Forelimb muscle (tissue), 1 donor: ENCODE data around the gene FADS1. TPM values are rescaled to one million over a fixed set of nuclear protein-coding genes. Genes with fewer than 3 reads are reported as not detected.

ENCODE experiments used
- DNase-seq: peaks from one replicate; pipeline ENCODE4 v3.0.0-alpha.2; 2013; ENCODE audit warnings: low read depth
- polyA plus RNA-seq: library from polyadenylated mRNA; unstranded; fragments of 120-200 nt; gene quantifications from one replicate; pipeline ENCODE4 v1.2.1, GENCODE V29; 2013; ENCODE audit not compliant: insufficient read length

The FADS1 gene
- polyA plus RNA-seq, 1 donor, result 16.6 TPM

GRCh38 chr11:61797263-61797944 is 19.4 kb downstream of the FADS1 start:
- peak; percentile 77 for DNase-seq

GRCh38 chr11:61795876-61796526 is 20.8 kb downstream of the FADS1 start:
- no peak for DNase-seq

- DNase-seq, result no peak
These were observed 21.3 kb downstream of the FADS1 start for GRCh38 chr11:61795459-61795858.

- no peak for DNase-seq
These were observed 22.2 kb downstream of the FADS1 start for GRCh38 chr11:61794579-61794978.

GRCh38 chr11:61793829-61794204 is 23.0 kb downstream of the FADS1 start:
- no peak for DNase-seq

- DNase-seq, result no peak
These were observed 23.5 kb downstream of the FADS1 start for GRCh38 chr11:61793083-61793828.

- peak; percentile 84 for DNase-seq
These were observed 24.3 kb downstream of the FADS1 start, which contains the start of the genes FEN1 and TMEM258 for GRCh38 chr11:61792310-61793082. TSS of gene FEN1 (plus strand) at chr11:61792911. CDS start at chr11:61795362, 2,451 bp downstream. TSS of gene TMEM258 (minus strand) at chr11:61792599. CDS start at chr11:61792558, 41 bp downstream.

- DNase-seq, result peak; percentile 60
These were observed 25.0 kb downstream of the FADS1 start for GRCh38 chr11:61791737-61792309.

GRCh38 chr11:61787928-61788491 is 28.8 kb downstream of the FADS1 start:
- no peak for DNase-seq

GRCh38 chr11:61785837-61786402 is 30.9 kb downstream of the FADS1 start:
- no peak for DNase-seq

- DNase-seq, result no peak
These were observed 32.3 kb downstream of the FADS1 start for GRCh38 chr11:61784506-61784805.

- no peak for DNase-seq
These were observed 32.9 kb downstream of the FADS1 start for GRCh38 chr11:61783717-61784505.

- no peak for DNase-seq
These were observed 34.0 kb downstream of the FADS1 start for GRCh38 chr11:61782841-61783240.

GRCh38 chr11:61782299-61782698 is 34.5 kb downstream of the FADS1 start:
- DNase-seq, result no peak

GRCh38 chr11:61781585-61781984 is 35.2 kb downstream of the FADS1 start:
- DNase-seq, result no peak

GRCh38 chr11:61780581-61781162 is 36.1 kb downstream of the FADS1 start:
- DNase-seq, result no peak

GRCh38 chr11:61779666-61780525 is 36.9 kb downstream of the FADS1 start:
- no peak for DNase-seq

- no peak for DNase-seq
These were observed 37.7 kb downstream of the FADS1 start for GRCh38 chr11:61778920-61779650.
